Osteoblast (primary cell): ENCODE measurements around the gene INPP5F. TPM values are rescaled to one million over a fixed set of nuclear protein-coding genes. Genes with fewer than 3 reads are reported as not detected.
A peak's percentile ranks its signal among the peaks of the same experiment; 100 is the strongest.

Experiments
- DNase-seq: peaks from one replicate; pipeline ENCODE4 v3.0.0; 2011; ENCODE audit warnings: low spot score, mixed read lengths; ENCODE audit not compliant: insufficient read length; ENCODE audit errors: missing footprints
- H2AFZ ChIP-seq: 2 replicates; pipeline ENCODE4 v1.6.0; 2011; ENCODE audit warnings: mild to moderate bottlenecking, low read length
- H3K27ac ChIP-seq: 2 replicates; pipeline ENCODE4 v1.5.1; 2011; ENCODE audit warnings: mild to moderate bottlenecking, low read depth, low read length, moderate library complexity
- H3K27me3 ChIP-seq: 2 replicates; pipeline ENCODE4 v1.6.0; 2012; ENCODE audit warnings: mild to moderate bottlenecking, control low read depth, inconsistent platforms, low read length, moderate library complexity; ENCODE audit not compliant: insufficient read depth
- H3K36me3 ChIP-seq: 2 replicates; pipeline ENCODE4 v1.5.1; 2011; ENCODE audit warnings: mild to moderate bottlenecking, low read length, control low read depth, moderate library complexity; ENCODE audit not compliant: insufficient read depth
- H3K4me1 ChIP-seq: 2 replicates; pipeline ENCODE4 v1.5.1; 2011; ENCODE audit warnings: mild to moderate bottlenecking, low read length, control low read depth, moderate library complexity; ENCODE audit not compliant: insufficient read depth
- H3K4me2 ChIP-seq: 2 replicates; pipeline ENCODE4 v1.6.0; 2011; ENCODE audit warnings: mild to moderate bottlenecking, low read length; ENCODE audit not compliant: insufficient read depth
- H3K4me3 ChIP-seq: fragments of 200-600 bp; sonication (generic); 3 replicates; pipeline ENCODE4 v1.5.1; 2012; ENCODE audit warnings: mild to moderate bottlenecking, low read length, inconsistent platforms; ENCODE audit not compliant: insufficient read depth
- H3K79me2 ChIP-seq: 2 replicates; pipeline ENCODE4 v1.6.0; 2012; ENCODE audit warnings: mild to moderate bottlenecking, low read length, control low read depth, inconsistent platforms; ENCODE audit not compliant: insufficient read depth
- H3K9me3 ChIP-seq: 2 replicates; pipeline ENCODE4 v1.5.1; 2011; ENCODE audit warnings: low read depth, low read length, control low read depth
- H4K20me1 ChIP-seq: 2 replicates; pipeline ENCODE4 v1.6.0; 2012; ENCODE audit warnings: mild to moderate bottlenecking, low read length, control low read depth; ENCODE audit not compliant: insufficient read depth
- CTCF ChIP-seq: IDR thresholded peaks from 2 replicates; pipeline ENCODE4 v1.5.1; 2011; ENCODE audit warnings: mild to moderate bottlenecking, low read depth, low read length, moderate library complexity; ENCODE audit errors: extremely low read depth
- total RNA-seq: library from RNA; depleted of rRNA; stranded (reverse); fragments of >200 nt; gene quantifications from 2 replicates; pipeline ENCODE4 v1.2.3, GENCODE V29; 2012

INPP5F gene
- total RNA-seq, 1 donor = 10.9 TPM

GRCh38 chr10:119762035-119762434, 36.2 kb downstream of the INPP5F start:
- peaks cover 18% of the 10 kb centered on the region for H3K4me1 ChIP-seq
- no peak overlapping the region for H3K4me2 ChIP-seq
- no peak overlapping the region for H3K4me3 ChIP-seq
- no peak for DNase-seq
- no peak overlapping the region for H2AFZ ChIP-seq
- TF ChIP-seq CTCF = no peak
- H3K9me3 ChIP-seq = no peaks in the 10 kb centered on the region
- H3K27ac ChIP-seq = no peak overlapping the region
- no peaks in the 10 kb centered on the region for H3K36me3 ChIP-seq
- no peaks in the 10 kb centered on the region for H4K20me1 ChIP-seq
- H3K79me2 ChIP-seq = no peaks in the 10 kb centered on the region
- no peaks in the 10 kb centered on the region for H3K27me3 ChIP-seq

- Histone ChIP-seq H2AFZ (no peak overlapping the region), H3K36me3 (no peaks in the 10 kb centered on the region), H3K4me3 (no peak overlapping the region), H3K27ac (no peak overlapping the region), H3K4me2 (no peak overlapping the region), H3K27me3 (no peaks in the 10 kb centered on the region), H3K9me3 (no peaks in the 10 kb centered on the region), H4K20me1 (no peaks in the 10 kb centered on the region), H3K4me1 (peaks cover 18% of the 10 kb centered on the region), H3K79me2 (no peaks in the 10 kb centered on the region)
- TF ChIP-seq CTCF = no peak
- DNase-seq = no peak
These were observed 37.3 kb downstream of the INPP5F start for GRCh38 chr10:119762805-119763798.

GRCh38 chr10:119768455-119769094, 42.7 kb downstream of the INPP5F start:
- Histone ChIP-seq H3K4me1 (peaks cover 14% of the 10 kb centered on the region), H4K20me1 (no peaks in the 10 kb centered on the region), H3K36me3 (no peaks in the 10 kb centered on the region), H3K27ac (no peak overlapping the region), H3K4me3 (no peak overlapping the region), H3K4me2 (no peak overlapping the region), H2AFZ (no peak overlapping the region), H3K9me3 (no peaks in the 10 kb centered on the region), H3K27me3 (no peaks in the 10 kb centered on the region), H3K79me2 (peaks cover 1% of the 10 kb centered on the region)
- peak; percentile 29 for DNase-seq
- no peak for TF ChIP-seq CTCF

GRCh38 chr10:119769886-119770285, 44.0 kb downstream of the INPP5F start:
- peak overlapping the region; percentile 27 for H3K27ac ChIP-seq
- DNase-seq = peak; percentile 77
- no peak overlapping the region for H3K4me3 ChIP-seq
- H4K20me1 ChIP-seq = no peaks in the 10 kb centered on the region
- H3K4me1 ChIP-seq = peaks cover 14% of the 10 kb centered on the region
- no peak for TF ChIP-seq CTCF
- no peaks in the 10 kb centered on the region for H3K9me3 ChIP-seq
- no peak overlapping the region for H2AFZ ChIP-seq
- H3K27me3 ChIP-seq = no peaks in the 10 kb centered on the region
- H3K36me3 ChIP-seq = no peaks in the 10 kb centered on the region
- H3K79me2 ChIP-seq = peaks cover 2% of the 10 kb centered on the region
- H3K4me2 ChIP-seq = peak overlapping the region; percentile 38
